Measurements from ENCODE around the gene ARGLU1.
A peak's percentile ranks its signal among the peaks of the same experiment; 100 is the strongest.
"Not testable (repeated sequence)": the region's sequence is repeated elsewhere in the genome, so short reads cannot be mapped to it uniquely, and the experiment has no call there.

ARGLU1 gene

DNA sequence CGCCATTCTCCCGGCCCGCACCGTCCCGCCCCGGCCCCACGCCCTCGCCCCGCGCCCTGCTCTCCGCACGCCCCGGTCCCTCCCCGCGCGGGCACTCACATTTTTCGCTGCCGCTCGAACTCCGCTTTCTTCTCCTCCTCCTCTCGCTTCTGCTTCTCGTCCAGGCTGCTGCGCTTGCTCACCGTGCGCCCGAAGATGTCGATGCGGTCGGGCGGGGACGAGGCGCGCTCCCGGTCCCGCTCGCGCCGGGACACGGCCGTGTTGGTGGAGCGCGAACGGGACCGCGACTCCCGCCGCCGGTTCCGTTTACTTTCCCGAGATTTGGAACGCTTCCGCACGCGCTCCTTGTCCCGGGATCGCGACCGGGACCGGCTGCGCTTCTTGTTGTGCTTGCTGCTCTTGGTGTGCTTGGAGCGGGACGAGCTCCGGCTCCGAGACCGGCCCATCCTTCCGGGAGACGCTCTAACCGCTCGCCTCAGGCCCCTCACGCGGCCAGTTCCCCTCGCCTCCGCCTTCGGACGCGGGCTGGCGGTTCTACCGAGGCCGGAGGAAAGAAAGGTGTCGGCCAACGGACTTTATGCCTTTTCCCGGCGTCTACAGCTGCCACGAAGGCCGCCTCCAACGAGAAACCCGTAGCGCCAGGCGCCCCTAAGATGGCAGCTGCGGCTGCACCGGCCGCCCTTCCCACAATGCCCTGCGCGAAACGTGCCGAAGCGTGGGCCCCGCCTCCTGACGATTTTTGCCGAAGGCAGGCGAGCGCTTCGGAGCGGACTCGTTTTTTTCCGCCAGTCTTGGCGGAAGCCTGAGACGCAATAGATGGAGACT, at the start of gene ARGLU1:
Gene ARGLU1 (minus strand): TSS at position 664 of the 825 bp plus-strand sequence. CDS start 218 bp downstream, at position 446.
- DNase-seq (ENCODE audit: low read depth), result peak; percentile 92

- DNase-seq (ENCODE audit: low read depth), result no peak
Measured at GRCh38 chr13:106617561-106617960, 49.6 kb upstream of the ARGLU1 start.

DNA sequence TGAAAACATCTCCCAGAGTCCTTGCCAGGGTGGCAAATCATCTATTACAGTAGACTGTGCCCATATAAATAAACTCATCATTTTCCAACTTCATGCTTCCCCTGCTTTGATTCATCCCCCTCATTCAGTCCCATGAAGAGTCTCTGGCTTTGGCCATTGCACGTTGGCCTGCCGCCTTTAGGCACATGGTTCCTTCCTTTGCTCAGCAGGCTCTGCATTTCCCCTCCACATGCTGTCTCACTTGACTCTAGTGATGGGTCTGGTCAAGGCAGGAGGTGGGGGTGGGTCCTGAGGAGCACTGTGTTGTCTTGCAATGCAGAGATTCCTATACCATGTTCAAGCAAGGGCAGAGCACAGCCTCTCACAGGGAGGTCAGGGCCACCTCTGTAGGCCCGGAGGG, 48.8 kb upstream of the ARGLU1 start:
- DNase-seq (ENCODE audit: low read depth), result no peak

- no peak for DNase-seq (ENCODE audit: low read depth)
Measured at GRCh38 chr13:106614874-106615273, 46.9 kb upstream of the ARGLU1 start.

DNA sequence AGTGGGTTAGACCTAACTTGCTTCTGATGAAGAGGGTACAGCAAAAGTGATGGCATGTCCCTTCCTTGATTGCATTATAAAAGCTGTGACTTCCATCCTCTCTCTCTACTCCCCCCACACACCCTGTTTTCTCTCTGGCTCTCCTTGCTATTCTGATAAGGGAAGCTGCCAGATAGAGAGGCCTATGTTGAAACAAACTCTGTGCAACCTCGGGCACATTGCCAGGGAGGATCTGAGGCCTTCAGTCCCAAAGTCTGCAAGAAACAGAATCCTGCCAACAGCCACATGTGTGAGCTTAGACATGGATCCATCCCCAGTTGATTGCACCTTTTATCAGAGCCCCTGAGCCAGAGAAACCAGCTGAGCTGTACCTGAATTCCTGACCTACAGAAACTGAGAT, 44.8 kb upstream of the ARGLU1 start:
- no peak for DNase-seq (ENCODE audit: low read depth)

DNA sequence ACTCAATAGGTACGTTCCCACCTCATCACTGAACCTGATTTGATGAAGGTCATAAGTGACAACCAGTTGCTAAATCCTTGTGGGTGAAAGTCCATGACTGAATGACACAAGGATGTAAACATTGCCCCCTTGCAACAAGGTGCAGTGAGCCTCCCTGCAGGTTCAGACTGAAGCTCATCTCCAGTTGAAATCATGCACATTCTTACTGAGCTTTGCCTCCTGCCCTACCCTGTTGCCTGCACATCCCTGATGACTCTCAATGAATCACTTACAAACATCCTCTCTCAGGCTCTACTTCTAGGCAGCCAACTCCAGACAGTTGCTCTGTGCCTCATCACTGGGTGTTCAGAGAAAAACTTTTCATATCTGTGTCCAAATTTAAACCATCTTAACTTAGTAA, 42.5 kb upstream of the ARGLU1 start:
- no peak for DNase-seq (ENCODE audit: low read depth)

- DNase-seq (ENCODE audit: low read depth), result no peak
Measured at GRCh38 chr13:106609116-106609515, 41.2 kb upstream of the ARGLU1 start.

- DNase-seq (ENCODE audit: low read depth), result no peak
Measured at GRCh38 chr13:106603546-106603945, 35.6 kb upstream of the ARGLU1 start.

DNA sequence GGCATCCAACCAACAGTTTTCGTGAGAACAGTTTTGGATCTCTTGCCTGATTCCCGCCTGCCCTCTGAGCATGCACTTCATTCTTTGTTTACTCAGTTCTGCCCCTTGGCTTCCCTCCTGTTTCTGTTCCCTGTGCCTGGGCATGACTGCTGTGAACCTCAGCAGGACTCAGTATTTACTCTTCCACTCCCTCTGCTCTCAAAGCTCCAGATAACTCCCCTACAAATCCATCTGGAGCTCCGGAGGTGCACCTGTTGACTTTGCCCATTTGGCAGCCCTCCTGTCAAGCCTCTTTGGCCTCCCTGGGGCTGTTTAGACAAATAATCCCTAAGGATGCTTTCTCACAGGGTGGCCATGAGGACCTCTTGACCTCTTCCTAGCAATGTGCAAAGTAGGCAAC, 34.2 kb upstream of the ARGLU1 start:
- DNase-seq (ENCODE audit: low read depth), result no peak

DNA sequence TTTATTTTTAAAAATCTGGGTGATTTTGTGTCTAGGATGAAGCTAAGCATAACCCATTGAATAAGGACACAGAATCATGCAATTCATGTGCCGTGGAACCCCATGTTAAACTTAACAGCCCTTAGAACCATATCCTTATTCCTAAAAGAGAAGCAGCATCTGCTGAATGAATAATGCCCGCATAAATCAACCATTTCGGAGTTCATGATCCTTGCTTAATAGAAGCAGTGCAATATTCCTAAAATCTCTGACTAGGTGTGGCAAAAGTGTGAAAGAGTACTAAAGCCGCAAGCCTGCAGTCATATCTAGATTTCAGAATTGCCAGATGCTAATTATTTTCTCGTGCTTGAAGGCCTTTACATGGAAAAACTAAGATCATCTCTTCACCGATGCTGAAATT, 33.6 kb upstream of the ARGLU1 start:
- no peak for DNase-seq (ENCODE audit: low read depth)

DNA sequence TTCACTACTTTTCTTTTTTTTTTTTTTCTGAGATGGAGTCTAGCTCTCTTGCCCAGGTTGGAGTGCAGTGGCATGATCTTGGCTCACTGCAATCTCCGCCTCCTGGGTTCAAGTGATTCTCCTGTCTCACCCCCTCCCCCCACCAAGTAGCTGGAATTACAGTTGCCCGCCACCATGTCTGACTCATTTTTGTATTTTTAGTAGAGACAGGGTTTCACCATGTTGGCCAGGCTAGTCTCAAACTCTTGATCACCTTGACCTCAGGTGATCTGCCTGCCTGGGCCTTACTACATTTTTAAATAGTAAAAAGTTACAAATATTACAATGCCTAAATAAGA, 32.8 kb upstream of the ARGLU1 start:
- DNase-seq (ENCODE audit: low read depth), result not testable (repeated sequence)

- no peak for DNase-seq (ENCODE audit: low read depth)
Measured at GRCh38 chr13:106599875-106600797, 32.2 kb upstream of the ARGLU1 start.

DNA sequence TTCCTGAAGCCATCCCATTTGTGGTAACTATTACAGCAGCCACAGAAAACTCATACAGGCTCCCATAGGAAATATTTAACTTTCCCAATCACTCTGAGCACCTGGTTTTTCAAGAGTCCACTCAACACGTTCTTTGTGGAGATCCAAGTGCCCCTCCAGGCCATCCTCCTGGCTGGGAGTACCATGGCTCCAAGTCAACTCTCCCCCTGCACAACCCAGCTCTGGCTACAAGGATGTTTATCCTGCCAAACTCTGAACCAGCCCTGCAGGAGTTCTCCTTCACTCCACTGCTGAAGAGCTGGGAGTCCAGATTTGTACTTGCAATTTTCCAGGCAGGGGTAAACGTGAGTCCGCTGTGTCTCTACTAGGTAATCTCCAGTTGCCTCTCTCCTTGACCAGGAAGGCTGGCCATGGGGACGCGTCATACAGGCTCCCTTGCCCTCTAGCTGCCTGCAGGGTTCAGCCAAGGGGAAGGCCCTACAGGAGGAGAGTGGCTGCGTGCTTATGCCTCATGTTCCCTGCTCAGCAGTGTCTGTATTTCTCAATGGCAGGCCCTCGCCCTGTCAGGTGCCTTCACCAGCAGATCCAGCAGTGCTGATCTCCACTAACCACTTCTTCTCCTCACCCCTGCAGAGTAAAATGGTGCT, 29.9 kb upstream of the ARGLU1 start:
- DNase-seq (ENCODE audit: low read depth), result no peak

DNA sequence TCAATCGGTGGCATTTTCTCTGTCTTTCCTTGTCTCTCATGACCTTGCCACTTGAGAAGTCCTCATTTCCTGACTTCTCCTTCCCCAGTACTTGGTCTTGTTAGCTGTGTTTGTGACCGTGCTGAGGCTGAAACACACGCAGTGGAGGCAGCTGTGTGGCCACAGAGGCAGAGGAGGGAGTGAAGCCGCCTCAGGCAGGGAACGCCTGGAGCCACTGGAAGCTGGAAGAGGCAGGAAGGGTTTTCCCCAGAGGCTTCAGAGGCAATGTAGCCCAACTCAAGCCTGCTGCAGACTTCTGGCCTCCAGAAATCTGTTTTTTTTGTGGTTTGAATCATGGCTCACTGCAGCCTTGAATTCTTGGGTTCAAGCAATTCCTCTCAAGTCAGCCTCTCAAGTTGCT, 29.2 kb upstream of the ARGLU1 start:
- DNase-seq (ENCODE audit: low read depth), result no peak

GRCh38 chr13:106596275-106596937, 28.5 kb upstream of the ARGLU1 start:
- DNase-seq (ENCODE audit: low read depth), result no peak

DNA sequence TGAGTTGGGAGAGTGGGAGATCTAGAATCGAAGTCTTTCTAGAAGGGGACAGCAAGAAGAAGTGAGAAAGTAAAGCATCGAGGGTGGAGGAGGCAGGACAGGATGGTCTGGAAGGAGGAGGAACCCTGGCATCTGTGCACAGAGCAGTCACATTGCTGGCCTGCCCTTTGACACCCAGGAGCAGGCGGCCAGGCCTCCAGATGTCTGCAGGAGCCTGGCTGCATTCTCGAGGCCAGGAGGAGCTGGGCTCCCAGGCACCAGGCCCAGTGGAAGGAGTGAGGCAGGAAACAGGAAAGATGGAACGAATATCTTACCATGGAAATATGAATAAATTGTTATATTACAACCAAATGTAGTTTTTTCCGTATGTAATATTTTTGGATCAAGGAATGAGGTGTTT, 27.7 kb upstream of the ARGLU1 start:
- DNase-seq (ENCODE audit: low read depth), result no peak

DNA sequence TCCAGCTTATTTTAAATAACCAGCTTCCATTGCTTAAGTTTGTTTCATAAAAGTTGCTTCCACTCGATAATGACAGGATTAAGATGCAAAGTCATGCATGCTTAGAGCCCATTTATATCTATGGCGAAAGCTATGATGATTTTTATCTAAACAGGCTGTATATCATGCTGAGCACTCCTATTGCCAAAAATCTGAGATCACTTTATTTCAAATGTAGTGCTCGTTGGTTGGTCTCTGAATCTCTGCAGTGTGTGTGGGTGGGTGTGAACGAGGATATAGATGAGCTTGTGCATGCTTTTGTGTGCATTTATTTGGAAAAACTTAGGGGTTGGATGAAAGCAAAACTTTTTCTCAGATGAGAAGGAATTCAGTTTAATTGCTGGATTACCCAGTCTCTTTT, 27.0 kb upstream of the ARGLU1 start:
- no peak for DNase-seq (ENCODE audit: low read depth)

DNA sequence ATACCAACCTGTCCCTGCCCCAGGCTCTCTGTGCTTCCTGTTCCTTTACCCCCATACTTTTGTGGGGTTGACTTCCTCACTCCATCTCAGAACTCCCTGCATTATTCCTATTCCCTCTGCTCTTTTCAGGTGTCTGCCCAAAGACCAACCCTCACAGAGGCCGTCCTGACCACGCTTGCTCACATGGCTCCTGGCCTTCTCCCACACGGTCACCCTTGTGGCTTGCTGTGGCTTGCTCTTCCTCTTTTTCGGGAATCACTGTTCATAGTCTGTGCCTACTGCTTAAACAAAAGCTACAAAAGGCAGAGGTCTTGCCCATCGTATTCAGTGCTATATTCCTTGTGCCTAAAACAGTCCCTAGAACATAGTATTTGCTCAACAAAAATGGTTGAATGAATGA, 25.2 kb upstream of the ARGLU1 start:
- DNase-seq (ENCODE audit: low read depth), result no peak

DNA sequence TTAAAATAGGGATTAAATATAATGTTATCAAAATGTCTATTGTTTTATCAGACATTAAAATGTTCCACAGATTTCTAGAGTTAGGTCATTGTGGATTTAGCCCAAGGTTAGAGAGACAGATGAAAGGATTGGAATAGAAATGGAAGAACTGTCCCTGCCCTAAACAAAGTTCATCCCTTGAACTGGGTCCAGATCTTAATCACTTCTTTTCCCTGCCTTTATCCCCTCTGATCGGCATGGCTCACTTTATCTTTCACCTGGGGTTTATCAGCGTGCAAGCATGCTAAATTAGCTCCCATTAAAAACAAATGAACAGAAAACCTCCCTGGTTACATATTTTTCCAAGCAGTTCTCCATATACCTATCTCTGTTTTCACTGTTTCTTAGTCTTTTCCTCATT, 23.4 kb upstream of the ARGLU1 start:
- no peak for DNase-seq (ENCODE audit: low read depth)

GRCh38 chr13:106589716-106590115, 21.8 kb upstream of the ARGLU1 start:
- no peak for DNase-seq (ENCODE audit: low read depth)

- no peak for DNase-seq (ENCODE audit: low read depth)
Measured at GRCh38 chr13:106588367-106588766, 20.4 kb upstream of the ARGLU1 start.

GRCh38 chr13:106587787-106588186, 19.9 kb upstream of the ARGLU1 start:
- DNase-seq (ENCODE audit: low read depth), result no peak

Measured in activated gamma-delta T cell treated with anti-CD3 and anti-CD28 coated beads, Interleukin-2, amount 50 U/mL, for 16 hours (primary cell).